ENCODE measurements around the gene KIRREL1. TPM values are rescaled to one million over a fixed set of nuclear protein-coding genes. Genes with fewer than 3 reads are reported as not detected.

The KIRREL1 gene
- total and polyA plus RNA-seq, 2 experiments from 2014 or later: 5.1 to 35.2 TPM

DNA sequence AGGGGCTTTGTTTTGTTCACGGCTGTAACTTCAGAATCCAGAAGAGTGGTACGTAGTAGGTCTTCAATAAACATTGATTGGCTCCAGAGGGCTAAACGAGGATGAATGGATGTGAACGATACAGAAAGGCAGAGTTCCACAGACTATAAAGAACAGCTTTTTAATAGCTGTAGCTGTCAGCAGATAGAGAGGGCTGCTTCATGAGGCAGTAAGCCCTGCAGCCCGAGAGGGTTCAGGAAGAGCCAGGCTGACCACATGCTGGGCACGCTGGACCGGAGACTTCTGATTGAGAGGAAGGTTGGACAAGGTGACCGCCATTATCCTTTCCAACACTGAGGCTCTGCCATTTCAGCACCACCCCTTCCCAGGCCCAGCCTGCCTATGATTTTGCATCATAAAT lies 45.3 kb downstream of the KIRREL1 start:
- no peak overlapping the region for H3K4me2 ChIP-seq
- peaks cover 10% of the 10 kb centered on the region for H3F3A ChIP-seq (replicated peaks; ENCODE audit: low read depth)
- H3K4me3 ChIP-seq: no peak overlapping the region
- no peak overlapping the region for H2AFZ ChIP-seq
- peaks cover 25% of the 10 kb centered on the region; the same call in 1 of the 2 replicates for H3K4me1 ChIP-seq (ENCODE audit: insufficient read depth)
- Mint-ChIP-seq H3K9me3 (no peaks in the 10 kb centered on the region), H3K4me3 (no peak overlapping the region), H3K4me1 (peaks cover 43% of the 10 kb centered on the region), H3K27ac (no peak overlapping the region), H3K36me3 (ENCODE audit: low read depth) (peaks cover 4% of the 10 kb centered on the region; the same call in 2 of the 3 replicates), H3K27me3 (ENCODE audit: insufficient read depth, low read depth, poor library complexity) (peaks cover 4% of the 10 kb centered on the region)
- H3K27ac ChIP-seq (ENCODE audit: low read depth): no peak overlapping the region
- ATAC-seq (no peak), DNase-seq (ENCODE audit: low spot score) (no peak)
- no peaks in the 10 kb centered on the region for H3K36me3 ChIP-seq (ENCODE audit: insufficient read depth)
- no peak for TF ChIP-seq EZH2phosphoT487 (IDR thresholded peaks at IDR 0.05; ENCODE audit: unreplicated experiment)
- TF ChIP-seq, protein P1, sequence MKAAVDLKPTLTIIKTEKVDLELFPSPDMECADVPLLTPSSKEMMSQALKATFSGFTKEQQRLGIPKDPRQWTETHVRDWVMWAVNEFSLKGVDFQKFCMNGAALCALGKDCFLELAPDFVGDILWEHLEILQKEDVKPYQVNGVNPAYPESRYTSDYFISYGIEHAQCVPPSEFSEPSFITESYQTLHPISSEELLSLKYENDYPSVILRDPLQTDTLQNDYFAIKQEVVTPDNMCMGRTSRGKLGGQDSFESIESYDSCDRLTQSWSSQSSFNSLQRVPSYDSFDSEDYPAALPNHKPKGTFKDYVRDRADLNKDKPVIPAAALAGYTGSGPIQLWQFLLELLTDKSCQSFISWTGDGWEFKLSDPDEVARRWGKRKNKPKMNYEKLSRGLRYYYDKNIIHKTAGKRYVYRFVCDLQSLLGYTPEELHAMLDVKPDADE (IDR thresholded peaks at IDR 0.05): no peak
- no peak for TF ChIP-seq EZH2 (IDR thresholded peaks at IDR 0.05; ENCODE audit: low read depth, unreplicated experiment)
- no peak for TF ChIP-seq ZNF331 (CRISPR knock-in tag; IDR thresholded peaks at IDR 0.05; ENCODE audit: low read depth)
- TF ChIP-seq, protein P2, sequence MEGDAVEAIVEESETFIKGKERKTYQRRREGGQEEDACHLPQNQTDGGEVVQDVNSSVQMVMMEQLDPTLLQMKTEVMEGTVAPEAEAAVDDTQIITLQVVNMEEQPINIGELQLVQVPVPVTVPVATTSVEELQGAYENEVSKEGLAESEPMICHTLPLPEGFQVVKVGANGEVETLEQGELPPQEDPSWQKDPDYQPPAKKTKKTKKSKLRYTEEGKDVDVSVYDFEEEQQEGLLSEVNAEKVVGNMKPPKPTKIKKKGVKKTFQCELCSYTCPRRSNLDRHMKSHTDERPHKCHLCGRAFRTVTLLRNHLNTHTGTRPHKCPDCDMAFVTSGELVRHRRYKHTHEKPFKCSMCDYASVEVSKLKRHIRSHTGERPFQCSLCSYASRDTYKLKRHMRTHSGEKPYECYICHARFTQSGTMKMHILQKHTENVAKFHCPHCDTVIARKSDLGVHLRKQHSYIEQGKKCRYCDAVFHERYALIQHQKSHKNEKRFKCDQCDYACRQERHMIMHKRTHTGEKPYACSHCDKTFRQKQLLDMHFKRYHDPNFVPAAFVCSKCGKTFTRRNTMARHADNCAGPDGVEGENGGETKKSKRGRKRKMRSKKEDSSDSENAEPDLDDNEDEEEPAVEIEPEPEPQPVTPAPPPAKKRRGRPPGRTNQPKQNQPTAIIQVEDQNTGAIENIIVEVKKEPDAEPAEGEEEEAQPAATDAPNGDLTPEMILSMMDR (conservative IDR thresholded peaks at IDR 0.05; ENCODE audit: low read depth in 2 of 2): no peak
- TF ChIP-seq CREB1 (CRISPR knock-in tag; IDR thresholded peaks at IDR 0.05; ENCODE audit: low read depth): no peak
- TF ChIP-seq NANOG (IDR thresholded peaks at IDR 0.05; ENCODE audit: borderline replicate concordance): no peak
- no peak for TF ChIP-seq STAT1 (IDR thresholded peaks at IDR 0.05; ENCODE audit: unreplicated experiment)
- TF ChIP-seq, protein P3, sequence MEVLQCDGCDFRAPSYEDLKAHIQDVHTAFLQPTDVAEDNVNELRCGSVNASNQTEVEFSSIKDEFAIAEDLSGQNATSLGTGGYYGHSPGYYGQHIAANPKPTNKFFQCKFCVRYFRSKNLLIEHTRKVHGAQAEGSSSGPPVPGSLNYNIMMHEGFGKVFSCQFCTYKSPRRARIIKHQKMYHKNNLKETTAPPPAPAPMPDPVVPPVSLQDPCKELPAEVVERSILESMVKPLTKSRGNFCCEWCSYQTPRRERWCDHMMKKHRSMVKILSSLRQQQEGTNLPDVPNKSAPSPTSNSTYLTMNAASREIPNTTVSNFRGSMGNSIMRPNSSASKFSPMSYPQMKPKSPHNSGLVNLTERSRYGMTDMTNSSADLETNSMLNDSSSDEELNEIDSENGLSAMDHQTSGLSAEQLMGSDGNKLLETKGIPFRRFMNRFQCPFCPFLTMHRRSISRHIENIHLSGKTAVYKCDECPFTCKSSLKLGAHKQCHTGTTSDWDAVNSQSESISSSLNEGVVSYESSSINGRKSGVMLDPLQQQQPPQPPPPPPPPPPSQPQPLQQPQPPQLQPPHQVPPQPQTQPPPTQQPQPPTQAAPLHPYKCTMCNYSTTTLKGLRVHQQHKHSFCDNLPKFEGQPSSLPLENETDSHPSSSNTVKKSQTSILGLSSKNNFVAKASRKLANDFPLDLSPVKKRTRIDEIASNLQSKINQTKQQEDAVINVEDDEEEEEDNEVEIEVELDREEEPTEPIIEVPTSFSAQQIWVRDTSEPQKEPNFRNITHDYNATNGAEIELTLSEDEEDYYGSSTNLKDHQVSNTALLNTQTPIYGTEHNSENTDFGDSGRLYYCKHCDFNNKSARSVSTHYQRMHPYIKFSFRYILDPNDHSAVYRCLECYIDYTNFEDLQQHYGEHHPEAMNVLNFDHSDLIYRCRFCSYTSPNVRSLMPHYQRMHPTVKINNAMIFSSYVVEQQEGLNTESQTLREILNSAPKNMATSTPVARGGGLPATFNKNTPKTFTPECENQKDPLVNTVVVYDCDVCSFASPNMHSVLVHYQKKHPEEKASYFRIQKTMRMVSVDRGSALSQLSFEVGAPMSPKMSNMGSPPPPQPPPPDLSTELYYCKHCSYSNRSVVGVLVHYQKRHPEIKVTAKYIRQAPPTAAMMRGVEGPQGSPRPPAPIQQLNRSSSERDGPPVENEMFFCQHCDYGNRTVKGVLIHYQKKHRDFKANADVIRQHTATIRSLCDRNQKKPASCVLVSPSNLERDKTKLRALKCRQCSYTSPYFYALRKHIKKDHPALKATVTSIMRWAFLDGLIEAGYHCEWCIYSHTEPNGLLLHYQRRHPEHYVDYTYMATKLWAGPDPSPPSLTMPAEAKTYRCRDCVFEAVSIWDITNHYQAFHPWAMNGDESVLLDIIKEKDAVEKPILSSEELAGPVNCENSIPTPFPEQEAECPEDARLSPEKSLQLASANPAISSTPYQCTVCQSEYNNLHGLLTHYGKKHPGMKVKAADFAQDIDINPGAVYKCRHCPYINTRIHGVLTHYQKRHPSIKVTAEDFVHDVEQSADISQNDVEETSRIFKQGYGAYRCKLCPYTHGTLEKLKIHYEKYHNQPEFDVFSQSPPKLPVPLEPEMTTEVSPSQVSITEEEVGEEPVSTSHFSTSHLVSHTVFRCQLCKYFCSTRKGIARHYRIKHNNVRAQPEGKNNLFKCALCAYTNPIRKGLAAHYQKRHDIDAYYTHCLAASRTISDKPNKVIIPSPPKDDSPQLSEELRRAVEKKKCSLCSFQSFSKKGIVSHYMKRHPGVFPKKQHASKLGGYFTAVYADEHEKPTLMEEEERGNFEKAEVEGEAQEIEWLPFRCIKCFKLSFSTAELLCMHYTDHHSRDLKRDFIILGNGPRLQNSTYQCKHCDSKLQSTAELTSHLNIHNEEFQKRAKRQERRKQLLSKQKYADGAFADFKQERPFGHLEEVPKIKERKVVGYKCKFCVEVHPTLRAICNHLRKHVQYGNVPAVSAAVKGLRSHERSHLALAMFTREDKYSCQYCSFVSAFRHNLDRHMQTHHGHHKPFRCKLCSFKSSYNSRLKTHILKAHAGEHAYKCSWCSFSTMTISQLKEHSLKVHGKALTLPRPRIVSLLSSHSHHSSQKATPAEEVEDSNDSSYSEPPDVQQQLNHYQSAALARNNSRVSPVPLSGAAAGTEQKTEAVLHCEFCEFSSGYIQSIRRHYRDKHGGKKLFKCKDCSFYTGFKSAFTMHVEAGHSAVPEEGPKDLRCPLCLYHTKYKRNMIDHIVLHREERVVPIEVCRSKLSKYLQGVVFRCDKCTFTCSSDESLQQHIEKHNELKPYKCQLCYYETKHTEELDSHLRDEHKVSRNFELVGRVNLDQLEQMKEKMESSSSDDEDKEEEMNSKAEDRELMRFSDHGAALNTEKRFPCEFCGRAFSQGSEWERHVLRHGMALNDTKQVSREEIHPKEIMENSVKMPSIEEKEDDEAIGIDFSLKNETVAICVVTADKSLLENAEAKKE (CRISPR knock-in tag; IDR thresholded peaks at IDR 0.05): no peak
- no peak for TF ChIP-seq POLR2AphosphoS5 (IDR thresholded peaks at IDR 0.05; ENCODE audit: low read depth)
- TF ChIP-seq, protein P4, sequence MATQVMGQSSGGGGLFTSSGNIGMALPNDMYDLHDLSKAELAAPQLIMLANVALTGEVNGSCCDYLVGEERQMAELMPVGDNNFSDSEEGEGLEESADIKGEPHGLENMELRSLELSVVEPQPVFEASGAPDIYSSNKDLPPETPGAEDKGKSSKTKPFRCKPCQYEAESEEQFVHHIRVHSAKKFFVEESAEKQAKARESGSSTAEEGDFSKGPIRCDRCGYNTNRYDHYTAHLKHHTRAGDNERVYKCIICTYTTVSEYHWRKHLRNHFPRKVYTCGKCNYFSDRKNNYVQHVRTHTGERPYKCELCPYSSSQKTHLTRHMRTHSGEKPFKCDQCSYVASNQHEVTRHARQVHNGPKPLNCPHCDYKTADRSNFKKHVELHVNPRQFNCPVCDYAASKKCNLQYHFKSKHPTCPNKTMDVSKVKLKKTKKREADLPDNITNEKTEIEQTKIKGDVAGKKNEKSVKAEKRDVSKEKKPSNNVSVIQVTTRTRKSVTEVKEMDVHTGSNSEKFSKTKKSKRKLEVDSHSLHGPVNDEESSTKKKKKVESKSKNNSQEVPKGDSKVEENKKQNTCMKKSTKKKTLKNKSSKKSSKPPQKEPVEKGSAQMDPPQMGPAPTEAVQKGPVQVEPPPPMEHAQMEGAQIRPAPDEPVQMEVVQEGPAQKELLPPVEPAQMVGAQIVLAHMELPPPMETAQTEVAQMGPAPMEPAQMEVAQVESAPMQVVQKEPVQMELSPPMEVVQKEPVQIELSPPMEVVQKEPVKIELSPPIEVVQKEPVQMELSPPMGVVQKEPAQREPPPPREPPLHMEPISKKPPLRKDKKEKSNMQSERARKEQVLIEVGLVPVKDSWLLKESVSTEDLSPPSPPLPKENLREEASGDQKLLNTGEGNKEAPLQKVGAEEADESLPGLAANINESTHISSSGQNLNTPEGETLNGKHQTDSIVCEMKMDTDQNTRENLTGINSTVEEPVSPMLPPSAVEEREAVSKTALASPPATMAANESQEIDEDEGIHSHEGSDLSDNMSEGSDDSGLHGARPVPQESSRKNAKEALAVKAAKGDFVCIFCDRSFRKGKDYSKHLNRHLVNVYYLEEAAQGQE (IDR thresholded peaks at IDR 0.05; ENCODE audit: unreplicated experiment): no peak
- TF ChIP-seq JUNB (IDR thresholded peaks at IDR 0.05; ENCODE audit: unreplicated experiment): no peak
- no peak for TF ChIP-seq ZNF114 (CRISPR knock-in tag; IDR thresholded peaks at IDR 0.05)
- peaks cover 71% of the 10 kb centered on the region for H3K79me2 ChIP-seq (replicated peaks; ENCODE audit: insufficient read depth)
- no peaks in the 10 kb centered on the region for H3K27me3 ChIP-seq (ENCODE audit: insufficient read depth)
- no peaks in the 10 kb centered on the region for H3K9me2 ChIP-seq (ENCODE audit: insufficient read depth)
- 0 out of 2 replicates have a peak, but pooled peaks cover 7% of the 10 kb centered on the region for H4K20me1 ChIP-seq (replicated peaks; ENCODE audit: insufficient read depth)

Measured in GM23338 (cell line).